HG02763 (cell line): Measurements from ENCODE around the gene C2orf81.
"Not testable (repeated sequence)": the region's sequence is repeated elsewhere in the genome, so short reads cannot be mapped to it uniquely, and the experiment has no call there.

Experiments used
- ATAC-seq: cut with Tn5 transposase; IDR thresholded peaks from one replicate; pipeline ENCODE4 v1.9.1; 2021; ENCODE audit warnings: mild to moderate bottlenecking, moderate library complexity; ENCODE audit not compliant: unreplicated experiment

Gene C2orf81

GRCh38 chr2:74444498-74445318 lies 23.3 kb upstream of the C2orf81 start:
- ATAC-seq, result no peak

DNA sequence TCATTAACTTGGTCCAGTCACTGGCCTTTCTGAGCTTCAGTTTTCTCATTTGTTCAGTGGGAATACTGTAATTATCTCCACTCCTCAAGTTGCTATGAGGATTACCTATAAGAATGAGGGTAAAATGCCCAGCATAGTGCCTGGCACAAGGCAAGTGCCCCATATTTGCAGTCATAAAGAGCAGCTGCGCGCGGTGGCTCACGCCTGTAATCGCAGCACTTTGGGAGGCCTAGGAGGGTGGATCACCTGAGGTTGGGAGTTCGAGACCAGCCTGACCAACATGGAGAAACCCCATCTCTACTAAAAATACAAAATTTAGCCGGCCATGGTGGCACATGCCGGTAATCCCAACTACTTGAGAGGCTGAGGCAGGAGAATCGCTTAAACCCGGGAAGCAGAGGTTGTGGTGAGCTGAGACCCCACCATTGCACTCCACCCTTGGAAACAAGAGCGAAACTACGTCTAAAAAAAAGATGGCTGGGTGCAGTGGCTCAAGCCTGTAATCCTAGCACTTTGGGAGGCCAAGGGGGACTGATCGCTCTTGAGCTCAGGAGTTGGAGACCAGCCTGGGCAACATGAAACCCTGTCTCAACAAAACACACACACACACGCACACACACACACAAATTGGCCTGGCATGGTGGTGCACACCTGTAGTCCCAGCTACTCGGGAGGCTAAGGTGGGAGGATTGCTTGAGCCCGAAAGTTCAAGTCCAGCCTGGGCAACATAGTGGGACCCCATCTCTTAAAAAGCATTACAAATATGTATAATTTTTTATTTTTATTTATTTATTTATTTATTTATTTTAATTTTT lies 21.3 kb upstream of the C2orf81 start:
- ATAC-seq, result not testable (repeated sequence)

DNA sequence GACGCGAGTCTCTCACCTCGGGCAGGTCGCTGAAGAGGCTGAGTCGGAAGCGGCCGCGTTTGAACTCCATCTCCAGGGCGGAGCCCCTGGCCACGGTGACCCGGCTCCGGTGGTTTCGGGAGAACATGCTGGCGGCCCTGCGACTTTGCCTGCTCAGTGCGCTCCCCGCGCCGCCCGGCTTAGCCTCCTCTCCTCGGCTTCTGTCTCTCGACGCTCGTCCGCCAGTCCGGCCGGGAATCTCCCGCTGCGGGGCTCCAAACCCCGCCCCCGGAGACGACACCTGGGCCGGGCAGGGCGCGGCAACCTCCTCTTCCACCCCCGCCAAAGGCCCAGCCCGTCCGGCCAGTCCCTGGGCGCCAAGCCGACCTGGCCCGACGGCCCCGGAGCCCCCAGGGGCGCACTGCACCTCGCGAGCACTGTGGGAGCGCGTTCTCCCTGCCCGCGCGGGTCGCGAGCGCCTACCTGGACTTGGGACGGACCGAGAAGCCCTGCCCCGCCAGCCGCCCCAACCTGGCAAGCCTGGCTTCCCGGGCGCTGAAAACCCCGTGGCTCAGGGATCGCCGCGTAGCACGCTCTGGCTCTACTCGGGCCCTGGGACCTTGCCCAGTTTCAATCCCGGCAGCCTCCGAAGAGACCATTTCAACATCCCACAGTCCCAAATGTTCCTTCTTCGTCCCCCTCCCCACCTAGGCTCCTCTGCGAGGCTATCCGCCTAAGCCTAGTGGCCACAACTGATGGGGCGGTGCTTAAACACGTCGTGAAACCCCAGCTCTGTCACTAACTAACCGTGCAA lies 20.5 kb upstream of the C2orf81 start, which contains the start of gene RTKN:
Gene RTKN (minus strand): TSS at position 248 of the 793 bp plus-strand sequence. CDS start 121 bp downstream, at position 127.
- no peak for ATAC-seq

- no peak for ATAC-seq
These were observed 19.8 kb upstream of the C2orf81 start for GRCh38 chr2:74441170-74441689.

DNA sequence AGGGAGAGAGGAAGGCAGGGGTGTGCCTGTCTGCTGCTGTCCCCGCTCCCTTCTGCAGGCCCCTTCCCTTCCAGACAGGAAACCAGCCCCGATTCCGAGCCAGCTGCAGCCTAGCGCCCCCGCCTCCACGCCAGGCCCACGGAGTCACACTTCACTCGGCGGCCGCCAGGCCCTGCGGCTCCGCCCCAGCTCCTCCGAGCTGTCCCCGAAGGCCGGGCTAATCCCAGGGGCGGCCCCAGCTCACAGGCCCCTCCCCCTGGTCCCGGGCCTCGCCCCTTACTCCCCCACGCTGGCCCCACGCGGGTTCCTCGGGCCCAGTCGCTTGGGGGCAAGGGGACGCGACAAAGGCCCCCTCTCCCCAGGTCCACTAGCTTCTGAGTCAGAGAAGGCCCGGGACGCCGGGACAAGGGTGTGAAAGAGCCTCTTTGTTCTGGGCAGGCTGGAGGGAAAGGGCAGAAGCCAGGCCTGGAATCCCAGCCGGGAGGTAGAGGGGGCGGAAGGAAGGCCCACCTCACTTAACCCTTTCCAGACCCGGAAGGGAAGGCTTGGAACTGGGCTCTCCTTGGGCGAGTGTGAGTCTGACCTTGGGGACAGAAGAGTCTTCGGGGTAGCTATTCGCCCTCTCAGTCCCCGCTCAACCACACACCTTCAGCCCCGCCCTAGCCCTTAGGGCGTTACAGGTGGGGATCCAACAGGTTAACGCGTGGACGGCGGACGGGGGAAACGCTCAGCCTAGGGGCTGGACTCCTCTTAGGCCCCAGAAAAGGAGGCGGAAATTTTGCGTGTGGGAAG lies 19.2 kb upstream of the C2orf81 start:
- peak; percentile 88 for ATAC-seq

- ATAC-seq, result no peak
These were observed 18.5 kb upstream of the C2orf81 start for GRCh38 chr2:74439803-74440377.

DNA sequence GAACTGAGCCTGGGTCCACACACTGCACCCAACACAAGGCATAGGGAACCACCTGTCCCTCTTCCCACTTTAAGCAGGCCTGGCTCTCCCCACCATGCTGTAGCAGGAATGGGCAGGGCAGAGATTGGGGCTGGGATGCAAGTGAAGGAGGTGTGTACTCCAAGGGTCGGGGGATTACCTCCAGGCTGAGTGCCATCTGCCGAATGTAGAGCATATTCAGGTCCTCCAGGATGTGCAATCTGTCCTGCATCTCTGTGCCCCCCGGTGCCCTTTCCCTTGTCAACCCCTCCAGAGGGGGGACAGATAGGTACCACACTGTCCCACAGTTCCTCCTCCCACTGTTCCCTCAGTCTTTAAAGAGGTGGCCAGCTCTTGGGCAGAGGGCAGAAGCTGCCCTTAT lies 18.0 kb upstream of the C2orf81 start:
- no peak for ATAC-seq

GRCh38 chr2:74438248-74438647 lies 16.8 kb upstream of the C2orf81 start:
- no peak for ATAC-seq

DNA sequence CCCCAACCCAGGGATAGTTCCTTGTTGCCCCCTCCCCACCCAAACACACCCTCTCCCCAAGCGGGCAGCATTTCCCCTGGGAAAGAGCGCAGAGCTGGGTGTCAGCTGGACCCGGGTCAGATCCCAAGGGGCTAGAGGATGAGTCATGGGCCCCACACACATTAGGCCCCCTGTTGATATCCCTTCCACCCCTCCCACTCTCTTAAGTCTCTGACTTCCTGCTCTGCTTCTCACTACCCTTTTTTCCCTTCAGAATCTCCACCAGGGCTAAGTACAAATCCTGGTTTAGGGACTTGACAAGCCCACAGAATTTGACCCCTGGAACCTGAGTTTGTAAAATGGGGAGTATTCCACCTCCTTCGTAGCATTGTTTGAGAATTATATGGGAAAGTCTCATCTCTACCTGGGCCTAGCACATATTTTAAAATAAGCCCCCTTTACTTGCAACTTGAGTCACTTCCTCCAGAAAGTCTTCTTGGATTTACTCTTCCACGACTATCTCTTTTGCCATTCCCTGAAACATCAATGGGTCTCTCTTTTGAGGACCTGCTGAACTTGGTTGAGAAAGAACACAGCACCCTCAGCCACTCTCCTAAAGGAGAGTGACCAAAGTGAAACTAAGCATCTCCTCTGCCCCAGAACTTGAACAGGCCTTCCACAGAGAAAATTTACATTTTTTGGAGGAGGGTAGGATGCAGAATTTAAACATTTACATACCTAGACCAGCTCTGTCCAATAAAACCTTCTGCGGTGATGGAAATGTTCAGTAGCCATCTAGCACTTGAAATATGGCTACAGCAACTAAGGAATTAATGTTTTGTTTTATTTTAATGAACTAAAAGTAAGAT lies 15.7 kb upstream of the C2orf81 start:
- ATAC-seq, result no peak

GRCh38 chr2:74436111-74436805 lies 14.8 kb upstream of the C2orf81 start:
- ATAC-seq, result no peak

DNA sequence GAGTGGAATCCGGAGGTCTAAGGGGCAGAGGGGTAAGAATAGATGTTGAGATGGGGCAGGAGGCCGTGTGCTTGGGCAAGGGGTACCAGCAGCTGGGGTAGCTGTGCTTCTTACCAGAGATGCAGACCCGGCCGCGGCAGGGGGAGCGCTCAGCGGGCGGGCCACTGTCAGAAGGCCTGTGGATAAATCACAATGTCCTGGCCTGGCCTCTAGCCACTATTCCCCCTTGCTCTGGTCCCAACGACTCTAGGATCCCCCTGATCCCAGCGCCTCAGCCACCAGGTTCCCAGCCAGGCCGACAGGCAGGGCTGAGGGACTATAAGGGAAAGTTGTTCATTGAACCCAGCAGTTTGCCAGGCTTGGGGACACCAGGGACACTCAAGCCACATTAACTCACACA lies 9.1 kb upstream of the C2orf81 start:
- ATAC-seq, result no peak

- no peak for ATAC-seq
These were observed 8.3 kb upstream of the C2orf81 start for GRCh38 chr2:74429487-74430451.

DNA sequence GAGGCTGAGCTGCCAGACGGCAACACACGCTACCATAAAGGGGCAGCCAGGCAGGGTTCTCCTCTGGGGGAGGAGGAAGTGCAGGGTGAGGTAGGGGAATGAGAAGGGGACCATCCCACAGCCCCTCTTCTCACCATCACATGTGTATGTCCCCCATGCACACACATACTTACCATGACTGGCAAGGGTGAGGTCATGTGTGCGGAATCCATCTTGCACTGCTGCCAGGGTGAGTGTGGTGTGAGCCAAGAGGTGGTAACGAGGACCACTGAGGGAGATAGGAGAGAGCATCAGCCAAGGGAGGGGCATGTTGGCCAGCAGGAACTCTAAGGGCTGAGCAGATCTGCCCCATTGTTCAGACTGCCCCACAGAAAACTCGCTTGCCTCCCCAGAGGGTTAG lies 7.3 kb upstream of the C2orf81 start:
- no peak for ATAC-seq

GRCh38 chr2:74427551-74427950 lies 6.1 kb upstream of the C2orf81 start:
- no peak for ATAC-seq

- no peak for ATAC-seq
These were observed 4.9 kb upstream of the C2orf81 start for GRCh38 chr2:74426181-74426758.

GRCh38 chr2:74425523-74425922 lies 4.1 kb upstream of the C2orf81 start:
- no peak for ATAC-seq

DNA sequence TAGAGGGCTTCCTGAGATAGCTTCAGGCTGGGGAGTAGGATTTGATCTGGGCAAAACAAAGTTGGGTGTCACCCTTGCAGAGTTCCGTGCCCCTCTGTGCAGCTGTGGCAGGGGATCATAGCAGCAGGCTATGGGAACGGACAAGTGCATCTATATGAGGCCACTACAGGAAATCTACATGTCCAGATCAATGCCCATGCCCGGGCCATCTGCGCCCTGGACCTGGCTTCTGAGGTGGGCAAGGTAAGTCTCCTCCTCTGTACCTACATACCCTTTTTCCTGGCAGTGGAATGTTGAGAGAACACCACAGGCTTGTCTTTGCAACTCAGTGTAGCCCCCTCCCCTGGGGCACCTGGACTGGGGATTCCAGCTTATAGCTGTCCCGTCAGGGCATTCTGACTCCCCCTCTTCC lies 3.6 kb upstream of the C2orf81 start:
- no peak for ATAC-seq
